ENCODE data around the gene DCAF5.
"Not testable (repeated sequence)": the region's sequence is repeated elsewhere in the genome, so short reads cannot be mapped to it uniquely, and the experiment has no call there.

The DCAF5 gene

GRCh38 chr14:69073915-69074314 is 79.0 kb downstream of the DCAF5 start:
- no peak overlapping the region for H3K4me3 ChIP-seq (ENCODE audit: low read depth, low read length)
- no peak for DNase-seq (ENCODE audit: low read depth)
- no peak for TF ChIP-seq CTCF (IDR thresholded peaks at IDR 0.05; ENCODE audit: low read depth, low read length, missing control alignments)

GRCh38 chr14:69073429-69073828 is 79.5 kb downstream of the DCAF5 start:
- no peak for TF ChIP-seq CTCF (IDR thresholded peaks at IDR 0.05; ENCODE audit: low read depth, low read length, missing control alignments)

GRCh38 chr14:69072584-69072983 is 80.3 kb downstream of the DCAF5 start:
- no peak for TF ChIP-seq CTCF (IDR thresholded peaks at IDR 0.05; ENCODE audit: low read depth, low read length, missing control alignments)
- no peak for DNase-seq (ENCODE audit: low read depth)
- no peak overlapping the region for H3K4me3 ChIP-seq (ENCODE audit: low read depth, low read length)

More at GRCh38 chr14:69073429-69073828, 79.5 kb downstream of the DCAF5 start:
- DNase-seq (ENCODE audit: low read depth): no peak
- H3K4me3 ChIP-seq (ENCODE audit: low read depth, low read length): no peak overlapping the region

GRCh38 chr14:69068744-69069421 is 84.0 kb downstream of the DCAF5 start:
- no peak overlapping the region for H3K4me3 ChIP-seq (ENCODE audit: low read depth, low read length)
- TF ChIP-seq CTCF (IDR thresholded peaks at IDR 0.05; ENCODE audit: low read depth, low read length, missing control alignments): no peak
- DNase-seq (ENCODE audit: low read depth): no peak

- DNase-seq (ENCODE audit: low read depth): peak; percentile 18
- H3K4me3 ChIP-seq (ENCODE audit: low read depth, low read length): no peak overlapping the region
- TF ChIP-seq CTCF (IDR thresholded peaks at IDR 0.05; ENCODE audit: low read depth, low read length, missing control alignments): no peak
Measured at GRCh38 chr14:69066396-69067171, 86.3 kb downstream of the DCAF5 start.

- H3K4me3 ChIP-seq (ENCODE audit: low read depth, low read length); DNase-seq (ENCODE audit: low read depth): not testable (repeated sequence)
Measured at GRCh38 chr14:69065934-69066333, 87.0 kb downstream of the DCAF5 start.

- no peak overlapping the region for H3K4me3 ChIP-seq (ENCODE audit: low read depth, low read length)
- no peak for DNase-seq (ENCODE audit: low read depth)
- TF ChIP-seq CTCF (IDR thresholded peaks at IDR 0.05; ENCODE audit: low read depth, low read length, missing control alignments): no peak
Measured at GRCh38 chr14:69064596-69064995, 88.3 kb downstream of the DCAF5 start.
